ENCODE results near the gene KCMF1.
A peak's percentile ranks its signal among the peaks of the same experiment; 100 is the strongest.

Gene KCMF1

GRCh38 chr2:84956334-84957297, 14.3 kb upstream of the KCMF1 start:
- DNase-seq, result no peak

DNA sequence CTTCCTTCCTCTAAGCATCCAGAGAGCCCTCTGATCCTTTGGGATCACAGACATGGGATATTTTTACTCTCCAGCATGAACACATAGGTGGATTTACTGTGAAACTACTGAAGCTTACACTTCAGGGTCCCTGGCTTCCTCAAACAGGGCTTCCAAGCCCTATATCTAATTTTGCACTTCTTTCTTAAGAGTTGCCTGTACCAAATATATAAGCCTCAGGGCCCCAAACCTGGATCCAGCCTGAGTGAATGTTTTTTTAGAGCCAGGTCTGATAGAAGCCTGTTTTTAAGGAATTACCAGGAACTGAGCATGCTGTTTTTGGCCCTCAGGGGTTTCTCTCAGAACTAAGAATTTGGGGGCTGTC, 13.2 kb upstream of the KCMF1 start:
- DNase-seq, result no peak

GRCh38 chr2:84958135-84959059, 12.6 kb upstream of the KCMF1 start:
- peak; percentile 80 for DNase-seq

GRCh38 chr2:84959095-84959565, 11.8 kb upstream of the KCMF1 start:
- DNase-seq, result no peak

DNA sequence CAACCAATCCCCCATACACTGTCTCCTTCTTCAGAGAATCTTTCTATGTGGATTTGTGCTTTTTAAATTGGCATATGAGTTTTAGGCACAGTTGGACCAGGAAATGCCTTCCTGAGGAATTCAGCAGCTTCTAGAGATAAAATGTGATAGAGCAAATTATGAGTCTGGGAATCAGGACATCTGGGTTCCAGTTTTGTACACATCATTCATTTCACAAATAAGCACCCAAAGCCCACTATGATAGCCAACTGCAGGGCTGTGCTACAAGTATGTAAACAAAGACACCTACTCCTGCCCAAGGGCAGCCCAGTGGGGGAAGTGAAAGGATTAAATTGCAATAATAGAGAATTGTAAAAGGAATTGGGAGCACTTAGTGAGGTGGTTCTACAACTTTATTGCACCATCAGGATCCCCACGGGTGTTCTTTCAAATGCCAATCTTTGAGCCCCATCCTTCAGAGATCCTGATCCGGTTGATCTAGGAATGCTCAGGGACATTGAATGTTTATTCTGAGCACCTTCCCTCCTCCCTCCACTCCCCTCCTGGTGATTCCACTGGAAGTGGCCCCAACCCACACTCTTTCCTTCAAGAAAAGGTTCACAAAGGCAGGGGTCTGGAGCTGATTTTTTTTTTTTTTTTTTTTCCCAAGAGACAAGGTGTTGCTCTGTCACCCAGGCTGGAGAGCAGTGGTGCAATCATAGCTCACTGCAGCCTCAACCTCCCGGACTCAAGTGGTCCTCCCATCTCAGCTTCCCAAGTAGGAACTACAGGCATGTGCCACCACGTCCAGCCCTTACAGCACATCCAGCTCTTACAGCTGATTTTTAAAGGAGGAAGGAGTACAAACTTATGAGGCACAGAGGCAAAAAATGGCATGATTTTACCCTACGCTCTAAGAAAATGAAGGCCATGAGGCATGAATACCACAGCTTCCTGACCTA, 11.1 kb upstream of the KCMF1 start:
- DNase-seq, result no peak

GRCh38 chr2:84962917-84963316, 8.0 kb upstream of the KCMF1 start:
- no peak for DNase-seq

GRCh38 chr2:84963323-84963691, 7.7 kb upstream of the KCMF1 start:
- no peak for DNase-seq

- DNase-seq, result no peak
These were observed 7.1 kb upstream of the KCMF1 start for GRCh38 chr2:84963692-84964405.

GRCh38 chr2:84964406-84965191, 6.4 kb upstream of the KCMF1 start:
- DNase-seq, result no peak

DNA sequence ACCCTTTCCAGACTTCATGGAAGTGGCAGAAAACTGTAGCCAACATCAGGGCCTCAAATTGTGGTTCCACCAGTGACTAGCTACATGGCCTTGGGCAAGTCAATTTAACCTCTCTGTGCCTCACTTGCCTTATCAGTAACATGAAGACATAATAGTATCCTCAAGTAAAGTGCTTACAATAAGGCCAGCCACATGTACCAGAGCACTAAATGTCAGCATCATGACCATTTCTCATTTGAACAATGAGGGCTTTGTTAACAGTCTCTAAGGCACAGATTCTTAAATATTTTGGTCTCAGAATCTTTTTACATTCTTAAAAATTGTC, 5.8 kb upstream of the KCMF1 start:
- no peak for DNase-seq

- no peak for DNase-seq
These were observed 5.1 kb upstream of the KCMF1 start for GRCh38 chr2:84965827-84966226.

GRCh38 chr2:84966731-84967130, 4.2 kb upstream of the KCMF1 start:
- no peak for DNase-seq

- DNase-seq, result no peak
These were observed 1.3 kb upstream of the KCMF1 start for GRCh38 chr2:84969511-84970209.

GRCh38 chr2:84970210-84970867, 622 bp upstream of the KCMF1 start:
- DNase-seq, result peak; percentile 89

GRCh38 chr2:84971510-84972206, 697 bp downstream of the KCMF1 start:
- peak; percentile 80 for DNase-seq

GRCh38 chr2:84972207-84972783, 1.3 kb downstream of the KCMF1 start:
- no peak for DNase-seq

DNA sequence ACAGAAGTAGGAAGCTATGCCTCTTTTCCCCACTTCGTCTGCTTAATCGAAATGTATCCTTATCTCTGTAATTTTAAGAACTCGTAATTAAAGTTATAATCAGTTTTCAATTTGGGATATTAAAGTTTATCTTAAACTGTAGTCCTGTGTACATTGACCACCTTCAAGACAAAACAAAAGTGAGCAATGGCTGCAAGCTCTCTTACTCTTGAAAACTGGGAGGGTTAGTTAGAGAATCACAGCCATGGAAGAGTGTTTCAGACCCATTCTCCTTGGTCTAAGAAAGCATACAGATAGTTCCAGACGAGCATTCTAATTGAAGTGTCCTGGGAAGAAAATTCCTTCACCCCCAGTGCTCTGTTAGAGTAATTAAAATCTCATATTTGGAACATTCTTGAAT, 2.0 kb downstream of the KCMF1 start:
- no peak for DNase-seq

- no peak for DNase-seq
These were observed 9.5 kb downstream of the KCMF1 start for GRCh38 chr2:84980263-84980983.

All from eye (tissue), 1 donor.